Motor neuron (in vitro differentiated cells): Measurements from ENCODE around the gene TBRG4. TPM values are rescaled to one million over a fixed set of nuclear protein-coding genes. Genes with fewer than 3 reads are reported as not detected.

ENCODE experiments used
- ATAC-seq, 8 experiments: fragments of 200-7000 bp; cut with Tn5 transposase; replicated peaks in 6 of 8; 2 replicates each; pipeline ENCODE4 v1.8.0; 2021; ENCODE audit warnings: mild to moderate bottlenecking in 8 of 8, moderate library complexity in 8 of 8
- H3K27ac ChIP-seq, 2 donors: fragments of 250-450 bp; sonication (Bioruptor Pico); 2 replicates each; pipeline ENCODE4 v1.9.0; 2021; ENCODE audit warnings: antibody characterized with exemption in 2 of 2, mild to moderate bottlenecking in 2 of 2, moderate library complexity in 1 of 2
- H3K4me1 ChIP-seq, 2 donors: fragments of 250-450 bp; sonication (Bioruptor Pico); replicated peaks in 1 of 2; 2 replicates each; pipeline ENCODE4 v1.6.1; 2021; ENCODE audit warnings: antibody characterized with exemption in 2 of 2, mild to moderate bottlenecking in 2 of 2, moderate library complexity in 1 of 2
- H3K4me3 ChIP-seq, 5 donors: fragments of 250-450 bp; sonication (Bioruptor Pico); 2 replicates each; pipeline ENCODE4 v1.9.0; 2021; ENCODE audit warnings: antibody characterized with exemption in 5 of 5, mild to moderate bottlenecking in 5 of 5, moderate library complexity in 4 of 5
- WGBS, 10 experiments: fragments of 450-650 bp; shearing (Covaris generic); methylation state at CpG; one replicate each; pipeline ENCODE4 v1.0.0; 2022; 5-methylcytosine and 5-hydroxymethylcytosine counted together
- in situ Hi-C, 9 experiments: fragments of 400-800 bp; cut with MboI; loops; one replicate each; pipeline ENCODE4 v1.15.0; 2021; ENCODE audit warnings: low sequenced_read_pairs in 9 of 9, low pct_unique_long_range_greater_than_20kb in 2 of 9; ENCODE audit not compliant: unreplicated experiment in 9 of 9
- total RNA-seq, 8 experiments: library from RNA; unstranded; fragments of 300-600 nt; gene quantifications; 2 replicates each; pipeline versions ENCODE4 v1.2.3 to v1.2.4, GENCODE V29; 2022

The TBRG4 gene
- total RNA-seq, 8 experiments from 2014 or later, result 27.4 to 104 (median 44.1) TPM

GRCh38 chr7:45084336-45084735 is 27.2 kb downstream of the TBRG4 start:
- peaks cover 10 to 14% of the 10 kb centered on the region in 2 donors for H3K4me1 ChIP-seq
- WGBS, 10 experiments, result 17 to 80% (median 23%) methylated on average over 1 to 3 of the region's 5 CpGs; no CpG with 5 or more reads in 7 of the 10 experiments
- in situ Hi-C loops, result no loop called here
- H3K4me3 ChIP-seq, result no peak overlapping the region
- ATAC-seq, result no peak
- no peak overlapping the region for H3K27ac ChIP-seq

- WGBS, 10 experiments, result 71 to 97% (median 80%) methylated on average over 6 to 9 of the region's 10 CpGs; no CpG with 5 or more reads in 7 of the 10 experiments
- Histone ChIP-seq H3K4me1 (peaks cover 9 to 10% of the 10 kb centered on the region in 2 donors), H3K27ac (no peak overlapping the region), H3K4me3 (no peak overlapping the region)
- in situ Hi-C loops, result no loop called here
- no peak for ATAC-seq
Measured at GRCh38 chr7:45082831-45083331, 28.6 kb downstream of the TBRG4 start.

DNA sequence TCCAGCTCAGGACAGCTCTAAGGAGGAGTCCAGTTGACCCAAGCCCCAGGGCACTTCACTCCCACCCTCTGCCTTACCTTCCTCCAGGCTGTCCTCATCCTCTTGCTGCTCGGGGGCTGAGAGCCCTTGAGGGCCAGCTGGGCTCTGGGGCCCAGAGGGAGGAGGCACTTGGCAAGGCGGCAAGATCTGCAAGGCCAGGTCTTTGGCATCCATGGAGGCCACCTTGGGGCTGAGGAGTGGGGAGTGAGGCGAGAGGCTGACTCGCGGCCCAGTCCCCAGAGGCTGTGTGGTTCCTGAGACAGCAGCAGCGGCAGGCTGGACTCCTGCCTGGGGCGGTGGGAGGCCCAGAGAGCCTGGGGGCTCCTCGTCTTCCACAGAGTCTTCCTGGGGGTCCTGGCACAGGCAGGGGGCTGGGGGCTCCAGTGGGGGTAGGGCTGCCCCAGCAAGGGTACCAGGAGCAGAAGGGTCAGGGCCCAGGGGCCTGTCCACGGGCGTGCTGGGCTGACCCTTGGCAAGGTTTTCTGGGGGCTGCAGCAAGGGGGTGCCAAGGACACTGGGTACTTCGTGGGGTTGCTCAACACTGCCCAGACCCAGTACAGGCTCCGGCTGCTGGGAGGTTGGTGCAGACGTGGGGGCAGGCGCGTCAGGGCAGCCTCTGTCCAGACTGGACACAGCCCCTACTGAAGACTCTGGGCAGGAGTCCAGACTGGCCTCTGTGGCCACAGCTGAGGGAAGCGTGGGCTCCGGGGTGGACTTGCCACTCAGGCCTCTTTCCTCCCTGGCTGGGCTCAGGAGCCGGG is 29.3 kb downstream of the TBRG4 start:
- in situ Hi-C loops, result no loop called here
- peaks cover 2 to 3% of the 10 kb centered on the region in 2 donors for H3K4me1 ChIP-seq
- no peak overlapping the region for H3K4me3 ChIP-seq
- no peak overlapping the region for H3K27ac ChIP-seq
- 97% methylated on average over 5 of the region's 18 CpGs; no CpG with 5 or more reads in 9 of the 10 experiments for WGBS, 10 experiments
- ATAC-seq, result no peak

- WGBS, 10 experiments, result no CpG with 5 or more reads among the region's 9 CpGs
- Histone ChIP-seq H3K27ac (no peak overlapping the region), H3K4me3 (no peak overlapping the region), H3K4me1 (no peaks in the 10 kb centered on the region)
- no peak for ATAC-seq
- in situ Hi-C loops, result no loop called here
Measured at GRCh38 chr7:45081670-45081974, 29.9 kb downstream of the TBRG4 start.

GRCh38 chr7:45080958-45081669 is 30.4 kb downstream of the TBRG4 start:
- ATAC-seq, result no peak
- in situ Hi-C loops, result no loop called here
- whole genome bisulfite sequencing, 10 experiments, result 90 to 100% (median 93%) methylated on average over 2 to 6 of the region's 14 CpGs; no CpG with 5 or more reads in 7 of the 10 experiments
- no peak overlapping the region for H3K27ac ChIP-seq
- H3K4me3 ChIP-seq, result no peak overlapping the region
- no peaks in the 10 kb centered on the region for H3K4me1 ChIP-seq

GRCh38 chr7:45080265-45080957 is 31.1 kb downstream of the TBRG4 start:
- Histone ChIP-seq H3K4me1 (no peaks in the 10 kb centered on the region), H3K27ac (no peak overlapping the region), H3K4me3 (no peak overlapping the region)
- in situ Hi-C loops, result no loop called here
- WGBS, 10 experiments, result 83 to 100% (median 90%) methylated on average over 1 to 6 of the region's 17 CpGs; no CpG with 5 or more reads in 3 of the 10 experiments
- peak in 3 of 8 experiments; percentile 21 to 27 (median 22) for ATAC-seq

DNA sequence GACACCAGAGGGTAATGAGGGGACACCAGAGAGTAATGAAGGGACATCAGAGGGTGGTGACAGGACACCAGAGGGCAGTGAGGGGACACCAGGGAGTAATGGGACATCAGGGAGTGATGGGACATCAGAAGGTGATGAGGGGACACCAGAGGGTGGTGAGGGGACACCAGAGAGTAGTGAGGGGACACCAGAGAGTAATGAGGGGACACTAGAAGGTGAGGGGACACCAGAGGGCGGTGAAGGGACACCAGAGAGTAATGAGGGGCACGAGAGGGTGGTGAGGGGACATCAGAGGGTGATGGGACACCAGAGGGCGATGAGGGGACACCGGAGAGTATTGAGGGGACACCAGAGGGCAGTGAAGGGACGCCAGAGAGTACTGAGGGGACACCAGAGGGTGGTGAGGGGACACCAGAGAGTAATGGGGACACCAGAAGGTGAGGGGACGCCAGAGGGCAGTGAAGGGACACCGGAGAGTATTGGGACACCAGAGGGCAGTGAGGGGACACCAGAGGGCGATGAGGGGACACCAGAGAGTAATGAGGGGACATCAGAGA is 33.3 kb downstream of the TBRG4 start:
- no peak overlapping the region for H3K4me3 ChIP-seq
- H3K27ac ChIP-seq, result no peak overlapping the region
- H3K4me1 ChIP-seq, result peaks cover 7 to 10% of the 10 kb centered on the region in 2 donors
- in situ Hi-C loops, result no loop called here
- WGBS, 10 experiments, result 79 to 100% (median 94%) methylated on average over 1 to 6 of the region's 8 CpGs; no CpG with 5 or more reads in 5 of the 10 experiments
- ATAC-seq, result no peak

- H3K27ac ChIP-seq, result no peak overlapping the region
- WGBS, 10 experiments, result 92 to 93% methylated on average over 2 to 3 of the region's 9 CpGs; no CpG with 5 or more reads in 8 of the 10 experiments
Measured at GRCh38 chr7:45077579-45077978, 33.9 kb downstream of the TBRG4 start.

DNA sequence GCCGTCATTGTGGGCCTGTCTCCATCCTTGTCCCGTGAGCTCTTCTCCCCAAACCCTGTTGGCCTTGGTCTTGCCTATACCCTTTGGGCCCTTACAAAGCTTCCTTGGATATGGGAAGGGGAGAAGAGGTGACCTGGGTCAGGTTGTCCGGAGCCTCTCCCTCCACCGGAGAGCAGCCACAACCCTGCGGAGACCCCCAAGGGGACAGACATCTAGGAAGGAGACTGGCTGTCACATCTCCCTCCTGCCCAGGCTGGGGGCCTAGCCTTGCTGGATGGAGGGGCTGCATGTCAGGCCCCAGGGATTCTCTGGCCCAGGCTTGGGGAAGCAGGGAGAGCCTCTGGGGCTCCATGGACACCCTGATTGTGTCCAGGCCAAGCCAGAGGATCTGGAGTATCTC is 34.6 kb downstream of the TBRG4 start:
- 80% methylated on average over 1 of the region's 5 CpGs; no CpG with 5 or more reads in 9 of the 10 experiments for WGBS, 10 experiments
- Histone ChIP-seq H3K4me3 (no peak overlapping the region), H3K27ac (no peak overlapping the region), H3K4me1 (peaks cover 13 to 16% of the 10 kb centered on the region in 2 donors)
- ATAC-seq, result no peak
- in situ Hi-C loops, result no loop called here

More at GRCh38 chr7:45077579-45077978, 33.9 kb downstream of the TBRG4 start:
- in situ Hi-C loops, result no loop called here
- Histone ChIP-seq H3K4me3 (no peak overlapping the region), H3K4me1 (peaks cover 13 to 16% of the 10 kb centered on the region in 2 donors)
- no peak for ATAC-seq

GRCh38 chr7:45075871-45076796 is 35.4 kb downstream of the TBRG4 start:
- 80 to 100% (median 89%) methylated on average over 1 to 18 of the region's 35 CpGs; no CpG with 5 or more reads in 4 of the 10 experiments for WGBS, 10 experiments
- Histone ChIP-seq H3K27ac (no peak overlapping the region), H3K4me1 (peaks cover 13 to 16% of the 10 kb centered on the region in 2 donors), H3K4me3 (no peak overlapping the region)
- in situ Hi-C loops, result no loop called here
- ATAC-seq, result no peak

- ATAC-seq, result no peak
- in situ Hi-C loops, result no loop called here
- H3K27ac ChIP-seq, result no peak overlapping the region
- H3K4me3 ChIP-seq, result no peak overlapping the region
- H3K4me1 ChIP-seq, result peaks cover 13 to 16% of the 10 kb centered on the region in 2 donors
- 60% methylated on average over 1 of the region's 1 CpG; no CpG with 5 or more reads in 9 of the 10 experiments for WGBS, 10 experiments
Measured at GRCh38 chr7:45075355-45075644, 36.2 kb downstream of the TBRG4 start.
